Epithelial cell of prostate (primary cell): ENCODE data around the gene PRND.
"Not testable (repeated sequence)": the region's sequence is repeated elsewhere in the genome, so short reads cannot be mapped to it uniquely, and the experiment has no call there.

ENCODE experiments used
- DNase-seq: peaks from one replicate; pipeline ENCODE4 v3.0.0-alpha.2; 2011; ENCODE audit warnings: low read depth, low spot score
- H3K27ac ChIP-seq: fragments of 450-650 bp; 2 replicates; pipeline ENCODE4 v1.5.1; 2017; ENCODE audit warnings: mild to moderate bottlenecking

Gene PRND

GRCh38 chr20:4729265-4729664 lies 7.6 kb downstream of the PRND start:
- no peak for DNase-seq
- H3K27ac ChIP-seq: peak overlapping the region; percentile 60

GRCh38 chr20:4730780-4731179 lies 9.1 kb downstream of the PRND start:
- no peak for DNase-seq
- no peak overlapping the region for H3K27ac ChIP-seq

- no peak for DNase-seq
- no peak overlapping the region for H3K27ac ChIP-seq
Measured at GRCh38 chr20:4736875-4737274, 15.2 kb downstream of the PRND start.

GRCh38 chr20:4737857-4738627 lies 16.3 kb downstream of the PRND start:
- H3K27ac ChIP-seq: no peak overlapping the region
- no peak for DNase-seq

- no peak for DNase-seq
- no peak overlapping the region for H3K27ac ChIP-seq
Measured at GRCh38 chr20:4740774-4741431, 19.2 kb downstream of the PRND start.

- H3K27ac ChIP-seq: no peak overlapping the region
- no peak for DNase-seq
Measured at GRCh38 chr20:4748847-4749246, 27.1 kb downstream of the PRND start.

GRCh38 chr20:4749326-4749725 lies 27.6 kb downstream of the PRND start:
- no peak for DNase-seq
- no peak overlapping the region for H3K27ac ChIP-seq

- H3K27ac ChIP-seq: no peak overlapping the region
- no peak for DNase-seq
Measured at GRCh38 chr20:4750381-4750780, 28.7 kb downstream of the PRND start.

GRCh38 chr20:4759100-4759884 lies 37.6 kb downstream of the PRND start:
- H3K27ac ChIP-seq, DNase-seq: not testable (repeated sequence)

GRCh38 chr20:4763261-4763660 lies 41.6 kb downstream of the PRND start:
- H3K27ac ChIP-seq: no peak overlapping the region
- DNase-seq: no peak

- H3K27ac ChIP-seq: no peak overlapping the region
- DNase-seq: no peak
Measured at GRCh38 chr20:4763723-4764510, 42.2 kb downstream of the PRND start.

GRCh38 chr20:4764805-4765204 lies 43.1 kb downstream of the PRND start:
- no peak for DNase-seq
- no peak overlapping the region for H3K27ac ChIP-seq

GRCh38 chr20:4765681-4766080 lies 44.0 kb downstream of the PRND start:
- no peak for DNase-seq
- no peak overlapping the region for H3K27ac ChIP-seq

- DNase-seq: no peak
- H3K27ac ChIP-seq: no peak overlapping the region
Measured at GRCh38 chr20:4766631-4767030, 44.9 kb downstream of the PRND start.

GRCh38 chr20:4767084-4767483 lies 45.4 kb downstream of the PRND start:
- no peak for DNase-seq
- no peak overlapping the region for H3K27ac ChIP-seq

GRCh38 chr20:4769328-4769727 lies 47.6 kb downstream of the PRND start:
- no peak overlapping the region for H3K27ac ChIP-seq
- DNase-seq: no peak

GRCh38 chr20:4770026-4770425 lies 48.3 kb downstream of the PRND start:
- H3K27ac ChIP-seq: no peak overlapping the region
- DNase-seq: no peak

- DNase-seq: no peak
- H3K27ac ChIP-seq: no peak overlapping the region
Measured at GRCh38 chr20:4771004-4771403, 49.3 kb downstream of the PRND start.

GRCh38 chr20:4772132-4772531 lies 50.4 kb downstream of the PRND start:
- no peak overlapping the region for H3K27ac ChIP-seq
- no peak for DNase-seq

GRCh38 chr20:4773014-4773413 lies 51.3 kb downstream of the PRND start:
- not testable (repeated sequence) for H3K27ac ChIP-seq, DNase-seq
